DOHH2 (cell line): Measurements from ENCODE around the gene SHQ1.

Experiments
- EZH2phosphoT487 ChIP-seq: fragments of 200-600 bp; sonication (generic); IDR thresholded peaks from 2 replicates; pipeline ENCODE4 v1.6.1; 2017; ENCODE audit warnings: borderline replicate concordance, mild to moderate bottlenecking, antibody characterized with exemption, low read length, moderate library complexity, mixed read lengths
- TF ChIP-seq, protein P1 (sequence below): fragments of 200-600 bp; sonication (generic); IDR thresholded peaks from one replicate; pipeline ENCODE4 v1.5.1; 2014; ENCODE audit warnings: antibody characterized with exemption, mild to moderate bottlenecking, low read depth, low read length; ENCODE audit not compliant: poor library complexity, severe bottlenecking

DNA sequence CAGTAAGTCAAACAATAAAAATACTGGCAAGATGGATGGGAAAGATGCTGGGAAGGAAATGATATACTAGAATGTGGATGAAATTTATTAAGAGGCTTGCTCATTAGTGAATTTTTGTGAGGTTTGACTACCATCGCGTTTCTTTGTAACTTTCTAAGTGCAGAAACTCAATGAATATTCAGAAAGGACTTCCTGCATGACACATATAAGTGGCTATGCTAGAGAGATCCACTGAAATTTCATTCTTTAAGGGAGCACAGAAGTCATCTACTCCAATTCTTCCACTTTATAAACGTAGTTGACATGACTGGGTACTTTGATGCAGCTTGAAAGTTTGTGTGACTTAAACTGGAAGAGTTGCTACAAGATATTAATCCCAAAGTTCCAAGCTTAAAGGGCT lies 88.0 kb downstream of the SHQ1 start:
- TF ChIP-seq, protein P1, sequence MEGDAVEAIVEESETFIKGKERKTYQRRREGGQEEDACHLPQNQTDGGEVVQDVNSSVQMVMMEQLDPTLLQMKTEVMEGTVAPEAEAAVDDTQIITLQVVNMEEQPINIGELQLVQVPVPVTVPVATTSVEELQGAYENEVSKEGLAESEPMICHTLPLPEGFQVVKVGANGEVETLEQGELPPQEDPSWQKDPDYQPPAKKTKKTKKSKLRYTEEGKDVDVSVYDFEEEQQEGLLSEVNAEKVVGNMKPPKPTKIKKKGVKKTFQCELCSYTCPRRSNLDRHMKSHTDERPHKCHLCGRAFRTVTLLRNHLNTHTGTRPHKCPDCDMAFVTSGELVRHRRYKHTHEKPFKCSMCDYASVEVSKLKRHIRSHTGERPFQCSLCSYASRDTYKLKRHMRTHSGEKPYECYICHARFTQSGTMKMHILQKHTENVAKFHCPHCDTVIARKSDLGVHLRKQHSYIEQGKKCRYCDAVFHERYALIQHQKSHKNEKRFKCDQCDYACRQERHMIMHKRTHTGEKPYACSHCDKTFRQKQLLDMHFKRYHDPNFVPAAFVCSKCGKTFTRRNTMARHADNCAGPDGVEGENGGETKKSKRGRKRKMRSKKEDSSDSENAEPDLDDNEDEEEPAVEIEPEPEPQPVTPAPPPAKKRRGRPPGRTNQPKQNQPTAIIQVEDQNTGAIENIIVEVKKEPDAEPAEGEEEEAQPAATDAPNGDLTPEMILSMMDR: no peak
- no peak for TF ChIP-seq EZH2phosphoT487
